ENCODE results near the gene XPC.
"Not testable (repeated sequence)": the region's sequence is repeated elsewhere in the genome, so short reads cannot be mapped to it uniquely, and the experiment has no call there.

XPC gene

DNA sequence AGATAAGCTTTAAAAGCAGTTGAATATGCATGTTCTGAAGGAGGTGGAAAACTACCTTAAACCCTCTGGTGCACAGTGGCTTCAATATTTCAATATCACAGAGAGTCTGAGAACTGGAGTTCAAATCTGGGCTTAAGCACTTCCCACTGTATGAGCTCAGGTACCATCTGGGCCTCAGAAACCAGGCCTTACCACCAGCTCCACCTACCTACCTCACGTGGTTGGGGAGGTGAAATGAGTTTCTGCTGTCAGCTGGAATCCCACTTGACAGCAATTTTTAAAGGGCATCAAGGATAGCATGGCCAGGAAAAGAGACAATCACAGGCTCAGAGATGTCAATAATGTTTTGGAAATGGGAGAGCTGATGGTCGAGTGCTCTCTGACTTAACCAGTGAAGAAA, 58.8 kb downstream of the XPC start:
- DNase-seq (ENCODE audit: low spot score): peak; percentile 11

DNA sequence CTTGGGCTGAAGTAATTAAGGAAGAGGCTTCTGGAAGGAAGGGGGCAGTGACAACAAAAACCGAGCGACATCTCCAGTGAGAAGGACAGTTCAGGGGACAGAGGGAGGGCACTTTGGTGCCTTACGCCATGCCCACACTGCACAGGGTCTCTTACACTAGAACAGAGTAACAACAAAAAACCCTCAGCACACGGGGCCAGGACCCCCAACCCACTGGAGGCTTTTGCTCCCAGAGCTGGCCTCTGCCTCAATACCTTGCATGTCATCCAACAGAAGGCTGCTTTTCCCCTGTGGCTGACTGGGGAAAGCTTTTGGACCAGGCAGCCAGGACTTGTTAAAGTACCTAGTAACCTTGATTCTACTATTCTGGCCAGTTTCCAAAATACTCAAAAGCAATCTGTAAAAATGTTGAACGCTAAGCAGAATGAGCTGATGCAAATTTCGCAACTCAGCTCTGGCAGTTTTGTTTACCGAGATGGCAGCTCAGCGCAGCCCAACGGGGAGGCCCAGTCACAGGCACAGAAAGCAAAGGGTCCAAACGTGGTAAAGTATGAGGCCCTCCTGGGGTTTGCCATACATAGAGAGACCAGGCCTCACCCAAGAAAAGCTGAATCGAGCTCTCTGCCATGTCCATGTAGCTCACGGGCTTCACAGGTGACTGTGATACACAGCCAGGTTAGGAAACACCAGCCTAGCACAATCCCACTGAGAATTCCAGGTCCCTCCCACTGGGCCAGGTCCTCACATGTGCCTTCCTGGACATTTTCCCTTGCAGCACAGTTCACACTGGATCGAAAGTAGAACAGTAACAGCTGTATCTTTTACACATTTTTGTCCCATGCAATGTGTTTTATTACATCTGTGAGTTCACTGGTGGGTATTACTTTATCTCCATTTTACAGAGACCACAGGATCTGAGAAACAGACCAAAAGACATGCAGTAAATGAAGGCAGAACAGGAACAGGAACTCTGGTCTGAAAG, 59.7 kb downstream of the XPC start:
- DNase-seq (ENCODE audit: low spot score): peak; percentile 74

DNA sequence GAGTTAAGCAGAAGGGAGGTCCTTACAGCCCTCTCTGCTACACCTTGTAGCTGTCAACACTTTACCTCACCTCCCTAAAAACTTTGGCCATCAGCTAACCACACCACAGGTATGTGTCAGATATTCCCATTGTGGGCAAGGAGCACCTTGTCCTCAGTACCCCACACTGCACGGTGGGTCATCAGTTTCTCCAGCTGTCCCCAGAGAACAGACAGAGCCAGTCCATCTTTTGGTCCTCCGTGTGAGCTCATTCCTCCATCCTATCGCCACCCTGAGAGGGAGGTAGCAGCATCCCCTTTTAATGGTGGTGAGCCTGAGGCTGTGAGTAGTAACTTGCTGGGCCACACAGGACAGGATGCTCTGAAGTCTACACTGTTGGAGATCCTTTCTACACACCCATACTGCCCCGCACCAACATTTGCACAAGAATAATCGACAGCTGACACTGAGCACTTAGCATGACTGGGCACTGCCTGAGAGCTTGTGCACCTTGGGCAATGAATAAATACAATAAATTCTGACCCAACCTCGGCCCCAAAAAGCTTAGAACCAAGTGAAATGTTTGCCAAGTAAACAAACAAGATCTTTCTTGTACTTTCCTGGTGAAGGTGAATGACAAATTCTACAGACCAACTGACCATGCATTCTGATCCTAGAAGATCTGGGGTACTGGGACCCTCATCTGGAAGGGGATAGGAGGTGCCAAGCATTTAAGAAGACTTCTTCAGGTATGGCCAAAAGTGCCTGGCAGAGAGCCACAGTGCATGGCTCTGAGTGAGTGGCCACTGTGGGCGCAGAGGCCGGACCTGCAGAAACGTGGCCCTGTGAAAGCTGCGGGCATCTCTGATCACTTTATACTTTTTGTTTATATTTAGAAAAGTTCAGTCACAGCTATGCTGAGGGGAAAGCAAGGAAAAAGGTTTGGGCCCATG, 60.7 kb downstream of the XPC start:
- no peak for DNase-seq (ENCODE audit: low spot score)

DNA sequence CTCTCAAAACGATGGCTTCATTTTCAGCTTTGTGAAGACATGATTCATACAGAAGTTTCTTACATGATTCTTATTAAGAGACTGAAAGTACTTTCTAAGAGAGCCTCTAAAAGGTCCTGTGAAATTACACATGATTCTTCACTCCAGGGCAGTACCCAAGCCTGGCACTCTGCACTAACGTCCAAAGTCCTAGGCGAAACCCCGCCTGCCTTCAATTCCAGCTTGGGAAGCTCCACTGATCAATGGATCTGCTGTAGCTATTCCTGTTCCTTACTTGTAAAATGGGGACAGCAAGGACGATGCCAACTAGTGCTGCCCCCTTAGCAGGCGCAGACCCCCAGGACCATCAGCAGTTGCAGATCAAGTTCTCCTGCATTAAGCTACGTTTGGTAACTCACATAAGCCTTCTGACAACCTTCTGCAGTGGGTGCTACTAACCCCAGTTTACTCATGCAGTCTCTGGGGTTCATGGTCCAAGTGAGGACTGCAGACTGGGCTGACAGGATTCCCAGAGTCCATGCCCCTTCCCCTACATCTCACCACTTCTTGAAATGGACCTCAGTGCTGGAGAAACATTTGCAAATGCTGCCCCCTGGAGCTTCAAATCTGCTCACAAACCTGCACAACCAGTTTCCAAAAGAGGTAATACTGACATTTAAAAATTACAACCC, 64.3 kb downstream of the XPC start:
- DNase-seq (ENCODE audit: low spot score): no peak

DNA sequence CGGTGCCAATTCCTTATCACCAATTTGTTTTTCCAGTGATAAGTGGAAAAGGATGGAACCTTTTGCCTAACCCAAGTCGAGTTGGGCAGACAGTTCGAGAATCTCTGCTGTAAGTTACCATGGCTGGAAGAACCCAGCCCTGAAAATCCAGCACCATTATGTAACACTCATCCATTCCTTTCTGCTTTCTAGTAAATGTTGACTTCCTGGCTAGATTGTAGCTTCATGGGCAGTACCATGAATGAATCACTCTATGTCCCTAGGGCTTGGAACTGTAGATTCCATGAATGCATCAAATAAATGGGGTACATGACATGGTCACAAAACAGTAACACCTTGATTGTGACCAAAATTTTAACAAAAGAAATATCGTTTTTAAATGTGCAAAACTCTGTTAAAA, 67.7 kb downstream of the XPC start:
- DNase-seq (ENCODE audit: low spot score): no peak

DNA sequence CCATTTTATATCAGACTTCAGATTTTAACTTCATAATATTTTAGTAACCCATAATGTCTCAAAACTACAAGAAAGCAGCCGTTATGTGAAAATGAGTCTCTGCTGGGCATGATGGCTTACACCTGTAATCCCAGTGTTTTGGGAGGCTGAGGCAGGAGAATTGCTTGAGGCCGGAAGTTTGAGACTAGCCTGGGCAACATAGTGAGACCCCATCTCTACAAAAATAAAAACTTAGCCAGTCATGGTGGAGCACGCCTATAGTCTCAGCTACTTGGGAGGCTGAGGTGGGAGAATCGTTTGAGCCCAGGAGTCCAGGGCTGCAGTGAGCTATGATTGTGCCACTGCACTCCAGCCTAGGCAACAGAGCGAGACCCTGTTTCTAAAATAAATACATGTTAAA, 68.6 kb downstream of the XPC start:
- DNase-seq (ENCODE audit: low spot score): not testable (repeated sequence)

DNA sequence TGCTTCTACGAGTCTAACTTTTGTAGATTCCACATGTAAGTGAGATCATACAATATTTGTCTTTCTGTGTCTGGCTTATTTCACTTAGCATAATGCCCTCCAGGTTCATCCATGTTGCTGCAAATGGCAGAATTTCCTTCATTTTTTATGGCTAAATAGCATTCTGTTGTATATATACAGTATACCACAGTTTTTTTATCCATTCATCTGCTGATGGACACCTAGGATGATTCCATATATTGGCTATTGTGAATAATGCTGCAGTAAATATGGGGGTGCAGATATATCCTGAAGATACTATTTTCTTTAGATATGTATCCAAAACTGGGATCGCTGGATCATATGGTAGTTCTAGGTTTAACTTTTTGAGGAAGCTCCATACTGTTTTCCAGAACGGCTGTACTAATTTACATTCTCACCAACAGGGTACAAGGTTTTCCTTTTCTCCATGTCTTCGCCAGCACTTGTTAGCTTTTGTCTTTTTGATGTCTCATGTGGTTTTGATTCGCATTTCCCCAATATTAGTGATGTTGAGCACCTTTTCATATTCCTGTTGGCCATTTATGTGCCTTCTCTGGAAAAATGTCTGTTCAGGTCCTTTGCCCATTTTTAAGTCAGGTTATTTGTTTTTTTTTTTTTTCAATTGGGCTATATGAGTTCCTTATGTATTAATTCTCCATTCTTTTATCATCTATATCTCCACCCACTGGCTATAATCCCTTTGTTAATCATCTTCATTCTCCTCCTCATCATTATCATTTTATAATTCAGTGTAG, 80.6 kb downstream of the XPC start:
- no peak for DNase-seq (ENCODE audit: low spot score)

DNA sequence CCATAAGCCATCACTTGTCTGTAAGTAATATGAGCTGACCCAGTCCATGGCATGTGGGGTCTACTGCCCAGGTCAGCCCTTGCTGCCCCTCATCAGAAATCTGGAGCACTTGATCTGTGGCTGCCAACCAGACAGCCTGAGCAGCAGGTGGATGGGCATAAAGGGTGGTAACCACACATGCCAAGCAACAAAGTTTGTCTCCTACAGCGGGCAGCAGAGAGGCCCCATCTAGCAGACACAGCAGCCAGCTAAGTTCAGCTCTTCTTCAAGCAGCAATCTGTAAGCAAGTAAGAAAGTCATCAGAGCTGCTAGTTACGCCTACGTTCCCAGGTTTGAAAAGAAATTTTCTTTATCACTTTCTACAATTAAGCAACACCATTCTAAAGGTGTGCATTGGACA, 81.7 kb downstream of the XPC start:
- no peak for DNase-seq (ENCODE audit: low spot score)

All from HuH-7 (cell line).